Brain microvascular endothelial cell (primary cell): Measurements from ENCODE around the gene DOCK9.

Experiments
- DNase-seq: peaks from one replicate; pipeline ENCODE4 v3.0.0-alpha.2; 2020
- H3K27ac ChIP-seq: fragments of 250-450 bp; sonication (Bioruptor Pico); 2 replicates; pipeline ENCODE4 v1.5.1; 2020; ENCODE audit warnings: mild to moderate bottlenecking, moderate library complexity
- H3K27me3 ChIP-seq: fragments of 250-450 bp; sonication (Bioruptor Pico); replicated peaks from 2 replicates; pipeline ENCODE4 v1.5.1; 2020; ENCODE audit warnings: mild to moderate bottlenecking
- H3K36me3 ChIP-seq: fragments of 250-450 bp; sonication (Bioruptor Pico); replicated peaks from 2 replicates; pipeline ENCODE4 v1.5.1; 2020; ENCODE audit warnings: mild to moderate bottlenecking
- H3K4me3 ChIP-seq: 2 replicates; pipeline ENCODE4 v1.5.1; 2011; ENCODE audit warnings: low read depth, mild to moderate bottlenecking, control low read depth, low read length, moderate library complexity
- in situ Hi-C: cut with HindIII; loops from 2 replicates; pipeline ENCODE4 v1.10.0; 2017; ENCODE audit warnings: low sequenced_read_pairs, low pct_ligation_motif_present
- TF ChIP-seq, protein P1 (sequence below): IDR thresholded peaks from 2 replicates; pipeline ENCODE4 v1.5.1; 2011; ENCODE audit warnings: low read depth, mild to moderate bottlenecking, moderate library complexity, low read length, control low read depth, inconsistent platforms; ENCODE audit errors: missing control alignments

DOCK9 gene

DNA sequence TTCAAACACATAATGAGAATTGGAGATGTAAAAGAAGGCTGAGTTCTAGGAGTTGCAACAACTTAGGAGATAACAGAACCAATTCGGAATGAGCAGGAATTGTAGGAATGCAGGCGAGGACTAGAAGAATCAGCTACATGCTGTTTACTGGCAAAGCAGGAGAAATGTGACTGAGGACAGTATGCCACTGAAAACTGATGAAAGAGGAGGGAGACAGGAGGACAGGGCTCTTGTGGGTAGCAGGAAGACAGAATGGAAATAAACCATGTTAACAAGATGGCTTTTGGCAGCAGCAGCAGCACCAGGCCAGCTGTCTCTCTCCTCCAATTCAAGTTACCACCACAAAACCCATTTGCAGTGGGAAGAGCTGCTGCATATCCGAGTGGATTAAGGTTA is 134.4 kb downstream of the DOCK9 start:
- no peaks in the 10 kb centered on the region for H3K27me3 ChIP-seq
- H3K4me3 ChIP-seq, result no peak overlapping the region
- TF ChIP-seq, protein P1, sequence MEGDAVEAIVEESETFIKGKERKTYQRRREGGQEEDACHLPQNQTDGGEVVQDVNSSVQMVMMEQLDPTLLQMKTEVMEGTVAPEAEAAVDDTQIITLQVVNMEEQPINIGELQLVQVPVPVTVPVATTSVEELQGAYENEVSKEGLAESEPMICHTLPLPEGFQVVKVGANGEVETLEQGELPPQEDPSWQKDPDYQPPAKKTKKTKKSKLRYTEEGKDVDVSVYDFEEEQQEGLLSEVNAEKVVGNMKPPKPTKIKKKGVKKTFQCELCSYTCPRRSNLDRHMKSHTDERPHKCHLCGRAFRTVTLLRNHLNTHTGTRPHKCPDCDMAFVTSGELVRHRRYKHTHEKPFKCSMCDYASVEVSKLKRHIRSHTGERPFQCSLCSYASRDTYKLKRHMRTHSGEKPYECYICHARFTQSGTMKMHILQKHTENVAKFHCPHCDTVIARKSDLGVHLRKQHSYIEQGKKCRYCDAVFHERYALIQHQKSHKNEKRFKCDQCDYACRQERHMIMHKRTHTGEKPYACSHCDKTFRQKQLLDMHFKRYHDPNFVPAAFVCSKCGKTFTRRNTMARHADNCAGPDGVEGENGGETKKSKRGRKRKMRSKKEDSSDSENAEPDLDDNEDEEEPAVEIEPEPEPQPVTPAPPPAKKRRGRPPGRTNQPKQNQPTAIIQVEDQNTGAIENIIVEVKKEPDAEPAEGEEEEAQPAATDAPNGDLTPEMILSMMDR, result no peak
- no peak for DNase-seq
- H3K27ac ChIP-seq, result no peak overlapping the region
- no peaks in the 10 kb centered on the region for H3K36me3 ChIP-seq
- in situ Hi-C loops, result no loop called here

DNA sequence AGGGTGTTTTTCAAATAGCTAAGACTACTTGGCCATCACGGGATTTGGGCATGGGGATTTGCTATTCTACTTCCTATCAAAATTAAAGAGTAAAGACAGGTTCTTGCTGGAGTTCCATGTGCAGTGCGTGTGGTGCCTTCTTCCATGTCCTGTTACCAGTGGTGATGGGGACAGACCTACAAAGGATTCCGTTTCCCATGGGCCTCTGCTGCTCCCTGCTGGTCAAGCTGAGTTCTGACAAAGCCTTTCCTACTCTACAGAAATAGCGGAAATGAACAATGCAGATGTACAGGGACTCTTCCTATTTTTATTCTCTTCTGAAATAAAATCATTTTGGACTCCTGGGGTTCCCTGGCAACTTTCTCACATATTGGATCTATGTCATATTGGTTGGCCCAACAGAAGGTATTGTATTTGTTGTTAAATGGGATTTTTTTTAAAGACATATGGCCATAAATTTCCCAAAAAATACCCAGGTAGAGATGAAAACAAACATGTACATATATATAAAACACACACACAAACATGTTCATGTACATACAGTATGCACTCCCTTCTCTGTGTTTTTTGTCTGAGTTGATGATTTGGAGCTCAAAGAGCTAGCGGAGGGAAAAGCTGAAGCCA is 134.9 kb downstream of the DOCK9 start:
- Histone ChIP-seq H3K4me3 (no peak overlapping the region), H3K27me3 (no peaks in the 10 kb centered on the region), H3K27ac (no peak overlapping the region), H3K36me3 (no peaks in the 10 kb centered on the region)
- DNase-seq, result peak; percentile 67
- in situ Hi-C loops, result no loop called here
- TF ChIP-seq, protein P1, result peak; percentile 93

DNA sequence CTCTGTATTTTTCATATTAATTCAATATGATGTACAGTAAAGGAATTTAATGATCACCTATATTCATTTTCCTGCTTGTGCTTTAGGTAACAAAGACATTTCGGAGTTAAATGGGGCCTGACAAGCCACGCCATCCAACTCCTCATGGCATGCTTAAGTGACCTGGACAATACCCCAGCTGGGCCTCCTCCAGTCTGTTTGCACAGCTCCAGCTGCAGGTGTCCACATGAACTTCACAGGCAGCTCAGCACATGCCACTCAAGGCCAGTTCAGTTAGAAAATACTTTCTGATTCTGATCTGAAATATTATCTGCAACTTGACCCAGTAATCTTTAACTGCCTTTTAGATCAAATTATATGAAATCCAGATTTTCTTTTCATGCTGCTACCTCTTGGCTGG is 135.8 kb downstream of the DOCK9 start:
- in situ Hi-C loops, result no loop called here
- Histone ChIP-seq H3K27me3 (no peaks in the 10 kb centered on the region), H3K27ac (no peak overlapping the region), H3K36me3 (no peaks in the 10 kb centered on the region), H3K4me3 (no peak overlapping the region)
- TF ChIP-seq, protein P1, result no peak
- DNase-seq, result no peak

DNA sequence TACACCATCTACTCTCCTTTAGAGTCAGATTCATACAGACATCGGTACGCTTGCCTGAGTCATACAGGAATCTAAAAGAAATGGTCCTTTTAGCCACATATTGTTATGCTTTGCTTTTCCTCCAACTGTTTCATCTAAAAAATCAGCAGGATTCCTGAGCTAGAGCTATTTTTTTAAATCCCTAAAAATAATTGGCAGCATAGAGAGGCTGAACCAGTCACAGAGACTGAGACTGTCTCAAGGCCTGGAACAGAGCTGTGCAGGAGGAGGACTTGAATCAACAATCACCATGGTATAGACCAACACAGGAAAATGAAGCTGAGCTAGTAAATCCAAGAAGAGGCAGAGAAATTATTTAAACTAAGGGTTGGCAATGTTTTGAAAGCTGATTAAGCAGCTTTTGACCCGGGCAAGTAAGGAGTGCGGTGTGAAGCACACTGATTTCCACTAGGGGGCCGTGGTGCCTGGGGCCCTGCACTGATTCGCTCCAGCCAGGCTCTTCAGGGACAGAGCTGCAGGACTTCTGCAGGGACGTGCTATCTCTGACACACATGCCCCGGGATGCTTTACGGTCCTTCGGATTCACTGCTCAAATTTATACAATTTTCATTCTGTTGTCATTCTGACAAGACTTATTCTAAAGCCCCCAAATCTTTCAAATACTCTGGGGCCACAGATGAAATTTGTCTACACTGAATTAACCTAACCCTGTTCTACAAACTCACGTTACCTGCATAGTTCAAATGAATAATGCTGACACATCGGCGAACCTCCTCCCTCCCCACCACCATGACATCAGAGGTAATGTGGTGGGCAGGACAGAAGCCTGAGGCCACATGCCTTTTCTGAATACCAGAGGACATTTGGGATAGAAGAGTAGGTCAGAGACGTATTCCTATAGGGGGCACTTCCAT is 137.8 kb downstream of the DOCK9 start:
- H3K27ac ChIP-seq, result peak overlapping the region; percentile 24
- peak; percentile 54 for DNase-seq
- H3K4me3 ChIP-seq, result no peak overlapping the region
- TF ChIP-seq, protein P1, result peak; percentile 96
- no peaks in the 10 kb centered on the region for H3K27me3 ChIP-seq
- in situ Hi-C loops, result no loop called here
- no peaks in the 10 kb centered on the region for H3K36me3 ChIP-seq

DNA sequence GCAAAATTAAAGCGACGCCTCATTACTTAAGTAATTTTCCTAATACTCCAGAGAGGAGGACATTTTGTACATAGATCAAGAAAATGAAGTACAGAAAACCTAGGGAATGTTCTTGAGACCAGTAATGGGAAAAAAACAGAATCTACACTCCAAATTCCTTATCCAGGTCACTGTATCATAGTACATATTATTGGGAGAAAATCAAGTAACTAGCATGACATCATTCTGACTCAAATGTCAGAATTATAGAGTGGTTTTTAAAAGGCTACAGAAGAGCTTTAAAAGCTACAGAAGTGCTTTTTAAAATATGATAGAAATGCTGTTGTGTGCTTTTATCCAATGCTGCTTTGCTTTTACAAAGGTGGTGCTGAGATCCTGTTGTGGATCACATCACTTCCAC is 139.1 kb downstream of the DOCK9 start:
- in situ Hi-C loops, result no loop called here
- Histone ChIP-seq H3K4me3 (no peak overlapping the region), H3K27ac (no peak overlapping the region), H3K27me3 (no peaks in the 10 kb centered on the region), H3K36me3 (no peaks in the 10 kb centered on the region)
- TF ChIP-seq, protein P1, result no peak
- no peak for DNase-seq
